ENCODE measurements around the gene CSNK2A1.

The CSNK2A1 gene

GRCh38 chr20:576156-576555 is 32.6 kb upstream of the CSNK2A1 start:
- no peak for TF ChIP-seq GABPA (IDR thresholded peaks at IDR 0.05; ENCODE audit: low read depth)
- no peak for TF ChIP-seq REST (IDR thresholded peaks at IDR 0.05; ENCODE audit: insufficient replicate concordance, low read depth)
- TF ChIP-seq POLR2AphosphoS5 (IDR thresholded peaks at IDR 0.05; ENCODE audit: low read depth), result no peak
- no peak for TF ChIP-seq CTCF (IDR thresholded peaks at IDR 0.05; ENCODE audit: insufficient read depth, low read length)
- no peak for TF ChIP-seq SPI1 (IDR thresholded peaks at IDR 0.05; ENCODE audit: borderline replicate concordance, low read depth)
- H3K27ac ChIP-seq (replicated peaks), result no peak overlapping the region

GRCh38 chr20:575230-575629 is 31.6 kb upstream of the CSNK2A1 start:
- no peak overlapping the region for H3K27ac ChIP-seq (replicated peaks)

More at GRCh38 chr20:576156-576555, 32.6 kb upstream of the CSNK2A1 start:
- peaks cover 7% of the 10 kb centered on the region for H3K27me3 ChIP-seq (ENCODE audit: insufficient read depth, poor library complexity, severe bottlenecking)
- H3K4me3 ChIP-seq (replicated peaks; ENCODE audit: insufficient read depth, low read length), result no peak overlapping the region
- DNase-seq (ENCODE audit: low read depth in 1 of 2, low spot score in 1 of 2), result no peak

More at GRCh38 chr20:575230-575629, 31.6 kb upstream of the CSNK2A1 start:
- H3K4me3 ChIP-seq (replicated peaks; ENCODE audit: insufficient read depth, low read length), result no peak overlapping the region
- H3K27me3 ChIP-seq (ENCODE audit: insufficient read depth, poor library complexity, severe bottlenecking), result peaks cover 12% of the 10 kb centered on the region
- DNase-seq (ENCODE audit: low read depth in 1 of 2, low spot score in 1 of 2), result no peak
- TF ChIP-seq REST (IDR thresholded peaks at IDR 0.05; ENCODE audit: insufficient replicate concordance, low read depth) (no peak), CTCF (IDR thresholded peaks at IDR 0.05; ENCODE audit: insufficient read depth, low read length) (no peak), POLR2AphosphoS5 (IDR thresholded peaks at IDR 0.05; ENCODE audit: low read depth) (no peak), GABPA (IDR thresholded peaks at IDR 0.05; ENCODE audit: low read depth) (no peak)
